ENCODE data around the gene TXNRD1.

Gene TXNRD1

DNA sequence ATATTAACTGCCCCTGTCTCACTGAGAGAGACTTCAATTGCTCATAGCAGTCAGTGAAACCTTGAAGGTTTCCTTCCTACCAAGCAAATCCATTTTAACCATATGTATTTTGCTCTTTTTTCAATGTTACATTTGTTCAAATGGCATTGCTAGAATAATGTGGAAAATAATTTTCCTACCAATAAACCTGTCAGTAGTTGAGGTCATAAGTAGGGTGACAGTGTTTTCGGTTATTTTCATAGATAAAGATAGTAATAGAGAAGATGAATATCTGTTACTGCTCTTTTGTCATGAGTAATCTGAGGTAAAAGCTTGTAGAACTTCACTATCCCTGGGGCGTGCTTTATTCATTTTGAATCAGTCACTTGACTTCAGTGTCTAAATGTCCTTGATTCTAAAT lies 120.5 kb downstream of the TXNRD1 start:
- Histone ChIP-seq H3K27me3 (ENCODE audit: control insufficient read depth in 1 of 2, insufficient read depth in 2 of 2, low read length in 2 of 2) (no peaks in the 10 kb centered on the region), H3K9ac (ENCODE audit: low read depth in 1 of 2, low read length in 2 of 2) (no peak overlapping the region), H3K36me3 (ENCODE audit: control insufficient read depth in 1 of 2, insufficient read depth in 2 of 2, low read length in 2 of 2) (peaks cover 37 to 56% of the 10 kb centered on the region in 2 donors), H3K27ac (ENCODE audit: low read depth, low read length) (no peak overlapping the region), H3K9me3 (ENCODE audit: control insufficient read depth in 1 of 2, low read length in 2 of 2) (no peaks in the 10 kb centered on the region), H3K4me3 (ENCODE audit: low read depth in 1 of 2, low read length in 2 of 2) (no peak overlapping the region), H3K4me1 (ENCODE audit: control insufficient read depth in 1 of 2, insufficient read depth in 2 of 2, low read length in 2 of 2) (no peaks in the 10 kb centered on the region)

DNA sequence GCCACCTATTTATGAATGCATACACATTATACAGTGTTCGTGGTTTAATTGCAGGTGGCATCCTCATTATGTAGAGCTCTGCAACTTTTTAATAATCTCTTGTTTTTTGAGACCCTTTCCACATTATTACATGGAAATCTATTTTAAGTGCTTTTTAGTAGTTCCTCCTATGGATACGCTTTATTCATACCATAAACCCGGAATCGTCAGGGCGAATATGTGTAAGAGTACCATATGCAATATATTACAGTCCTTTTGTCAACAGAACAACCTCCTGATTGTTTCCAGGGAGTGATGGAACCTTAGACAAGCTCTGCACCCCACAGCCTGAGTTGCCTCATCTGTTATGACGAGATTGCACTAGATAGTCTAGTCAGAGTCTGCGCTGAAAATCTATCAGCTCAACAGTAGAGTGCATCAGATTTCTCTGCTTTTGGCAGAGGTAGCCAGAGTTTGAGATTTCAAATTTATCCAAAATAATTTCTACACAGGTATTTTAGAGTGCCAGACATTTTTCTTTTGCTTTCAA lies 121.5 kb downstream of the TXNRD1 start:
- H3K36me3 ChIP-seq (ENCODE audit: control insufficient read depth in 1 of 2, insufficient read depth in 2 of 2, low read length in 2 of 2): peaks cover 39 to 58% of the 10 kb centered on the region in 2 donors
- no peak overlapping the region for H3K4me3 ChIP-seq (ENCODE audit: low read depth in 1 of 2, low read length in 2 of 2)
- H3K4me1 ChIP-seq (ENCODE audit: control insufficient read depth in 1 of 2, insufficient read depth in 2 of 2, low read length in 2 of 2): no peaks in the 10 kb centered on the region
- no peaks in the 10 kb centered on the region for H3K27me3 ChIP-seq (ENCODE audit: control insufficient read depth in 1 of 2, insufficient read depth in 2 of 2, low read length in 2 of 2)
- H3K9me3 ChIP-seq (ENCODE audit: control insufficient read depth in 1 of 2, low read length in 2 of 2): no peaks in the 10 kb centered on the region
- no peak overlapping the region for H3K27ac ChIP-seq (ENCODE audit: low read depth, low read length)
- H3K9ac ChIP-seq (ENCODE audit: low read depth in 1 of 2, low read length in 2 of 2): no peak overlapping the region

DNA sequence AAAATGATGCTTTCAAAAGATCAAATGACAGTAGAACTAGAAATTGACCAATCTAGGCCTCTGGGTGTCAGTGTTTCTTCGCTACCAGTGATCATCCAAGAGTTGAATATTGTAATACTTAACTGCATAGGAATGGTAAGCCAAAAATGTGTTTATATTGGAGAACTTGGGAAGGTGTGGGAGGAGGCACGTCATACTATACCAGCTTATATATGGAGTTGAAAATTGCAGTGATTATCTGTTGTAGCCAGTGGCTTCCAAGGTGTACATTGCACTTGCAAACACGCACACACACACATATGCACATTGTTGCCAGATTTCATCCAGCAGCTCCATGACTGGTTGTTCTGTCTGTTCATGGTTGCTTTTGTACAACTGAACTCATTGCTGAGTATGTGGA lies 124.1 kb downstream of the TXNRD1 start:
- Histone ChIP-seq H3K4me1 (ENCODE audit: control insufficient read depth in 1 of 2, insufficient read depth in 2 of 2, low read length in 2 of 2) (no peaks in the 10 kb centered on the region), H3K4me3 (ENCODE audit: low read depth in 1 of 2, low read length in 2 of 2) (no peak overlapping the region), H3K27ac (ENCODE audit: low read depth, low read length) (peak overlapping the region; percentile 2), H3K36me3 (ENCODE audit: control insufficient read depth in 1 of 2, insufficient read depth in 2 of 2, low read length in 2 of 2) (peaks cover 38 to 65% of the 10 kb centered on the region in 2 donors), H3K9ac (ENCODE audit: low read depth in 1 of 2, low read length in 2 of 2) (no peak overlapping the region), H3K27me3 (ENCODE audit: control insufficient read depth in 1 of 2, insufficient read depth in 2 of 2, low read length in 2 of 2) (no peaks in the 10 kb centered on the region), H3K9me3 (ENCODE audit: control insufficient read depth in 1 of 2, low read length in 2 of 2) (no peaks in the 10 kb centered on the region)

DNA sequence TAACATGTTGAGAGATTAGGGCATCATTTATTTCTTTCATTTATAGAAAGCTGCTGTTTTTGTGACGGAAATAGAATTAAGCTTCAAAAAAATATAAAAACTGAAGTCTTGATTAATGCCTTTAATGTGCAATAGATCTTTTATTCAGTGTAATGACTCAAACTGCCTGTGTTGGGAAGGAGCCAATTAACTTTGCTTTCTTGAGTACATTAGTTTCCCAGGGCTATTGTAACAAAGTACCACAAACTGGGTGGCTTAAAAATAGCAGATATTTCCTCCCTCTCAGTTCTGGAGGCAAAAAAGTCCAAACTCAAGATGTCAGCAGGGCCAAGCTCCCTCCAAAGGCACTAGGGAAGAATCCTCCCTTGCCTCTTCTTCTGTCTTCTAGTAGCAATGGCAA lies 124.6 kb downstream of the TXNRD1 start:
- no peaks in the 10 kb centered on the region for H3K27me3 ChIP-seq (ENCODE audit: control insufficient read depth in 1 of 2, insufficient read depth in 2 of 2, low read length in 2 of 2)
- no peak overlapping the region for H3K27ac ChIP-seq (ENCODE audit: low read depth, low read length)
- H3K4me3 ChIP-seq (ENCODE audit: low read depth in 1 of 2, low read length in 2 of 2): no peak overlapping the region
- no peaks in the 10 kb centered on the region for H3K9me3 ChIP-seq (ENCODE audit: control insufficient read depth in 1 of 2, low read length in 2 of 2)
- H3K4me1 ChIP-seq (ENCODE audit: control insufficient read depth in 1 of 2, insufficient read depth in 2 of 2, low read length in 2 of 2): no peaks in the 10 kb centered on the region
- no peak overlapping the region for H3K9ac ChIP-seq (ENCODE audit: low read depth in 1 of 2, low read length in 2 of 2)
- H3K36me3 ChIP-seq (ENCODE audit: control insufficient read depth in 1 of 2, insufficient read depth in 2 of 2, low read length in 2 of 2): peaks cover 35 to 67% of the 10 kb centered on the region in 2 donors

DNA sequence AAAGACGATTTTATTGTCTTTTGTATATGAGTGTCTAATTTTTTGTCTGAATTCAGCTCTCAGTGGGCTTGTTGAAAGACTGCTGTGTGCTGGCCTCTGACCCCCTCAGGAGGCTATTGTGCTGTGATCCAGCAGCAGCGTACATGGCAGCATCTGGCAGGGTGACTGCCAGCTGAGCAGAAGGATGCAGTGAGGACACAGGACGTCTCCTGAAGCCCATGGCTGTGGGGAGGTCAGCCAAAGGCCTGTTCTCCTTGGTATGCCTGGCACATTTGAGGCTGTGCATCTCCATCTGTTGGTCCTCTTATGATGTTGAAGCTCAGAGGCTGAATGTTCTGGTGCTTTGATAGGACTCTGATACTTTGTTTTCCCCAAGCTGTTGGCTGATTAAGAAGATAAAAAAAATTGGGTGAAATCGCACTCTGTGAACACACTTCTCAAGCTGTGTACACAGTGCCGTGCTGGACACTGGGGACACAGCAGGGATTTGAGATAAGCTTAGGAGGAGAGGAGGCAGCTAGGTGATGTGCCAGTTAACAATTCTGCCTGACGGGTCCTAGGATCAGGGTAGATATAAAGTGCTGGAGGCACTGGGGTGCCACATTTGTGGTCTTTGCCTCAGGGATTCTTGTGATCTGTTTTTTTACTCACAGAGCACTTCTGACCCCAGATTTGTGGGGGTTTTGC lies 125.5 kb downstream of the TXNRD1 start:
- Histone ChIP-seq H3K36me3 (ENCODE audit: control insufficient read depth in 1 of 2, insufficient read depth in 2 of 2, low read length in 2 of 2) (peaks cover 35 to 71% of the 10 kb centered on the region in 2 donors), H3K27ac (ENCODE audit: low read depth, low read length) (no peak overlapping the region), H3K4me1 (ENCODE audit: control insufficient read depth in 1 of 2, insufficient read depth in 2 of 2, low read length in 2 of 2) (no peaks in the 10 kb centered on the region), H3K27me3 (ENCODE audit: control insufficient read depth in 1 of 2, insufficient read depth in 2 of 2, low read length in 2 of 2) (no peaks in the 10 kb centered on the region), H3K9me3 (ENCODE audit: control insufficient read depth in 1 of 2, low read length in 2 of 2) (no peaks in the 10 kb centered on the region), H3K9ac (ENCODE audit: low read depth in 1 of 2, low read length in 2 of 2) (no peak overlapping the region), H3K4me3 (ENCODE audit: low read depth in 1 of 2, low read length in 2 of 2) (no peak overlapping the region)

DNA sequence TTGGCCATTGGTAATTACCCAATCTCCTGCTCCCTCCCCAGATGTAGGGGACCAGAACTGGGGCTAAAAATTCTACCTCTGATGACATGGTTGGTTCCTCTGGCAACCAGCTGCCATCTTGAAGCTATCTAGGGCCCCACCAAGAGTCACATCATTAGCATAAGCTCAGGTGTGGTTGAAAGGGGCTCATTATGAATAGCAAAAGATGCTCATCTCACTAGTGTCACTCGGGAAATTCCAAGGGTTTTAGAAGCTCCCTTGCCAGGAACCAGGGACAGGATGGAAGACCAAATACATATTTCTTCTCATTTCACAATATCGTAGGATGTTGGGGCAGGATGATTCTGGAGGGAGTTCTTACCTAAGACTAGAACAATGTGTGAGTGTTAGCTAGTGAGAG lies 126.6 kb downstream of the TXNRD1 start:
- H3K27ac ChIP-seq (ENCODE audit: low read depth, low read length): no peak overlapping the region
- H3K9ac ChIP-seq (ENCODE audit: low read depth in 1 of 2, low read length in 2 of 2): no peak overlapping the region
- no peaks in the 10 kb centered on the region for H3K4me1 ChIP-seq (ENCODE audit: control insufficient read depth in 1 of 2, insufficient read depth in 2 of 2, low read length in 2 of 2)
- H3K9me3 ChIP-seq (ENCODE audit: control insufficient read depth in 1 of 2, low read length in 2 of 2): no peaks in the 10 kb centered on the region
- H3K4me3 ChIP-seq (ENCODE audit: low read depth in 1 of 2, low read length in 2 of 2): no peak overlapping the region
- peaks cover 28 to 64% of the 10 kb centered on the region in 2 donors for H3K36me3 ChIP-seq (ENCODE audit: control insufficient read depth in 1 of 2, insufficient read depth in 2 of 2, low read length in 2 of 2)
- no peaks in the 10 kb centered on the region for H3K27me3 ChIP-seq (ENCODE audit: control insufficient read depth in 1 of 2, insufficient read depth in 2 of 2, low read length in 2 of 2)

DNA sequence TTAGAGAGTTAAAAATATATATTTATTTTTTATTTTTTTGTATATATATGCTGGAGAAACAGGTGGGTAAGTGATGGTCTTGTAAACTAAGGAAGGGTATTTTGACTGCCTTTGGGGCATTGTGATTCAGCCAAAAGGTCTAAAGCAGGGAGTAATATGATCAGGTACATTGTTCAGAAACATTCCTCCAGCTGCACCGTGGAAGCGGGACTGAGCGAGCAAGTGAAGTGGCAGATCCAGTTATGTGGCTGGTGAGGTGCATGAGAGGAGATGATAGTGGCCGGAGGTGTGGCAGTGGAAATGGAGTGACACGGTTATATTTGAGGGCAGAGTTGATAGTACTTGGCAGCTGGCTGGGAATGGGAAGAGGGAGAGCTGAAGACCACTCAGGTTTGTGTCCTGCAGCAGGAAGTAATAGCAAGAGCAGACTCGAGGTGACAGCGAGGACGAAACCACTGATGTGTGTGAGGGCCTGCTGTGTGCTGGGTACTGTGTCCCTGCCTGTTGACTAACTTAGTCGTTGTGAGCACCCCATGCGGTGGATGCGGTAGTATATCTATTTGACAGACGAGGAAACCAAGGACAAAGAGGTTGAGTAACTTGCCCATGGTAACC lies 127.2 kb downstream of the TXNRD1 start:
- H3K4me3 ChIP-seq (ENCODE audit: low read depth in 1 of 2, low read length in 2 of 2): no peak overlapping the region
- H3K27me3 ChIP-seq (ENCODE audit: control insufficient read depth in 1 of 2, insufficient read depth in 2 of 2, low read length in 2 of 2): no peaks in the 10 kb centered on the region
- H3K9me3 ChIP-seq (ENCODE audit: control insufficient read depth in 1 of 2, low read length in 2 of 2): no peaks in the 10 kb centered on the region
- H3K4me1 ChIP-seq (ENCODE audit: control insufficient read depth in 1 of 2, insufficient read depth in 2 of 2, low read length in 2 of 2): no peaks in the 10 kb centered on the region
- no peak overlapping the region for H3K9ac ChIP-seq (ENCODE audit: low read depth in 1 of 2, low read length in 2 of 2)
- H3K27ac ChIP-seq (ENCODE audit: low read depth, low read length): no peak overlapping the region
- peaks cover 32 to 70% of the 10 kb centered on the region in 2 donors for H3K36me3 ChIP-seq (ENCODE audit: control insufficient read depth in 1 of 2, insufficient read depth in 2 of 2, low read length in 2 of 2)

DNA sequence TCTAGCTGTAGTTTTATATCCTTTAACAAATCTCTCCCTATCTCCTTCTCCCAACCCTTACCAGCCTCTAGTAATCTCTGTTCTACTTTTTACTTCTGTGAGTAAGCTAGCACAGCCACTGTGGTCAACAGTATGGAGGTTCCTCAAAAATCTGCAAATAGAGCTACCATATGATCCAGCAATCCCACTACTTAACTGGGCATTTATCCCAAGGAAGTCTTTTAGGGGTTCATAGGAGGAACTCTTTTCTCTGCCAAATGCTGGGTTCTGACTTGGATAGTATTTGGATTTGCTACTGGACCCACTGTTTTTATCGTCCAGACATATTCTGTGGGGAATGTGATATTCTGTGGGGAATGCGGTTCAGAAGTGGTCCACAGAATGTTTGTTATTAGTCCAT lies 129.1 kb downstream of the TXNRD1 start:
- Histone ChIP-seq H3K27ac (ENCODE audit: low read depth, low read length) (no peak overlapping the region), H3K27me3 (ENCODE audit: control insufficient read depth in 1 of 2, insufficient read depth in 2 of 2, low read length in 2 of 2) (no peaks in the 10 kb centered on the region), H3K9ac (ENCODE audit: low read depth in 1 of 2, low read length in 2 of 2) (no peak overlapping the region), H3K4me3 (ENCODE audit: low read depth in 1 of 2, low read length in 2 of 2) (no peak overlapping the region), H3K36me3 (ENCODE audit: control insufficient read depth in 1 of 2, insufficient read depth in 2 of 2, low read length in 2 of 2) (peaks cover 41 to 78% of the 10 kb centered on the region in 2 donors), H3K9me3 (ENCODE audit: control insufficient read depth in 1 of 2, low read length in 2 of 2) (no peaks in the 10 kb centered on the region), H3K4me1 (ENCODE audit: control insufficient read depth in 1 of 2, insufficient read depth in 2 of 2, low read length in 2 of 2) (no peaks in the 10 kb centered on the region)

DNA sequence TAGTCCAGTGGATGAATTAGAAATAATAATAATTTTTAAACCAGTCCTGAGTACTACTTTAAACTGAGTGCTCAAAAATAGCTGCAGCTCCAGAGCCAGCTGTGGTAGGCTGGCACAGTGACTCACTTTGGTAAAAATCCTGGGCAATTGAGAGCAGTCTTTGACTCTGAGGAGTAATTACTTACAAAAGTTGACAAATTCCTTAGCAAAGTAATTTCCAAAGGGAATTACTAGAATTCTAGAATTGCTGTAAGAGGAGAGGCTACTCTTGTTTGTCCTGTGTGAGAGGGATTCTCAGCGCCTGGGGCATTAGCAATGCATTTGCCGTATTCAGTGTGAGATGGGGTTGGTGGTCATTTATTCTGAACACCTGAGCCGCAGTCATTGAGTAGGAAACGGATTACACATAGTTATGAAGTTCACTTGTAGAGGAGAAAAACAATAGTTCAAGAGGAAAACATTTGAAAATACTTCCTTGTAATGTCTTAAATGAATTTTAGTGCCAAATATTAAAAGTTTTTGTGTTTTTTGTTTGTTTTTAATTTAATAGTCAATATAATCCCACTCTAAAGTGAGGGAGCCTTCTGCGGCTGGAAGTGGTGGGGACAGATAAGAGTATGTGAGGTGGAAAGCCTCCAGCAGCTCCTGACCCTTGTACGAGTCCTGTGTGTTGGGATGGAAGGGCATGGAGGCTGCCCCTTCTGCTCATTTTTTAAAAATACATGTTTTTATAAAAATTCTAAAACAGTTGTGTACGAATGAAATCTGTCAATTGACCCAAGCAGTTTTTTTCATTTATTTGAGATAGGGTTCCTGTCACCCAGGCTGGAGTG lies 129.9 kb downstream of the TXNRD1 start:
- Histone ChIP-seq H3K9me3 (ENCODE audit: control insufficient read depth in 1 of 2, low read length in 2 of 2) (no peaks in the 10 kb centered on the region), H3K4me1 (ENCODE audit: control insufficient read depth in 1 of 2, insufficient read depth in 2 of 2, low read length in 2 of 2) (no peaks in the 10 kb centered on the region), H3K4me3 (ENCODE audit: low read depth in 1 of 2, low read length in 2 of 2) (no peak overlapping the region), H3K9ac (ENCODE audit: low read depth in 1 of 2, low read length in 2 of 2) (no peak overlapping the region), H3K27ac (ENCODE audit: low read depth, low read length) (no peak overlapping the region), H3K36me3 (ENCODE audit: control insufficient read depth in 1 of 2, insufficient read depth in 2 of 2, low read length in 2 of 2) (peaks cover 36 to 79% of the 10 kb centered on the region in 2 donors), H3K27me3 (ENCODE audit: control insufficient read depth in 1 of 2, insufficient read depth in 2 of 2, low read length in 2 of 2) (no peaks in the 10 kb centered on the region)
